ENCODE data around the gene SETD7. TPM values are rescaled to one million over a fixed set of nuclear protein-coding genes. Genes with fewer than 3 reads are reported as not detected.

The SETD7 gene
- total and polyA plus RNA-seq, 2 of the 4 experiments (the other 2 are of a cell fraction) = 17.0 to 46.6 TPM

GRCh38 chr4:139524062-139524631 is 31.9 kb downstream of the SETD7 start:
- Histone ChIP-seq H2BK15ac (ENCODE audit: low read depth, low read length) (no peak overlapping the region), H3K56ac (ENCODE audit: extremely low read depth, insufficient read depth, low read length) (no peak overlapping the region), H3K18ac (ENCODE audit: low read depth, low read length) (no peak overlapping the region), H3K9me1 (ENCODE audit: insufficient read depth, low read length) (peaks cover 8% of the 10 kb centered on the region), H3K27me3 (ENCODE audit: control insufficient read depth, insufficient read depth, low read length) (no peaks in the 10 kb centered on the region), H4K5ac (ENCODE audit: low read depth, low read length) (no peak overlapping the region), H3K79me1 (ENCODE audit: low read depth in 1 of 2, low read length in 2 of 2) (peaks cover 3 to 10% of the 10 kb centered on the region in 2 experiments; a peak in 3 of 4 replicates), H3K4ac (ENCODE audit: low read depth, low read length) (no peak overlapping the region), H3K4me1 (ENCODE audit: control insufficient read depth, insufficient read depth, low read length) (peaks cover 10% of the 10 kb centered on the region), H2BK120ac (ENCODE audit: low read depth, low read length) (no peak overlapping the region), H2BK20ac (ENCODE audit: low read depth, low read length) (no peak overlapping the region), H2AK5ac (ENCODE audit: low read depth, low read length) (no peak overlapping the region), H2AK9ac (replicated peaks; ENCODE audit: low read depth, low read length, poor library complexity) (no peak overlapping the region), H3K9ac (ENCODE audit: low read depth, low read length) (no peak overlapping the region), H3K9me3 (ENCODE audit: control insufficient read depth, insufficient read depth, low read length) (no peaks in the 10 kb centered on the region), H2AFZ (replicated peaks; ENCODE audit: low read length, poor library complexity) (no peak overlapping the region), H3K27ac (ENCODE audit: insufficient read depth, low read length) (no peak overlapping the region), H3K36me3 (ENCODE audit: control insufficient read depth, insufficient read depth, low read length) (peaks cover 19% of the 10 kb centered on the region), H2BK5ac (ENCODE audit: low read depth, low read length, poor library complexity, severe bottlenecking) (no peak overlapping the region), H4K91ac (ENCODE audit: insufficient read depth, low read depth, low read length) (no peak overlapping the region), H3K4me2 (ENCODE audit: low read depth, low read length) (no peak overlapping the region), H4K8ac (ENCODE audit: low read depth in 2 of 2, low read length in 2 of 2) (no peak overlapping the region), H3K4me3 (ENCODE audit: insufficient read depth, low read depth, low read length) (no peak overlapping the region), H3K23ac (ENCODE audit: low read depth, low read length) (no peak overlapping the region), H3K14ac (replicated peaks; ENCODE audit: low read depth, low read length) (0 out of 2 replicates have a peak overlapping the region, but pooled peaks have one; percentile 39), H4K20me1 (ENCODE audit: insufficient read depth, low read length) (peaks cover 6% of the 10 kb centered on the region; the same call in 1 of the 2 replicates)
- WGBS, 2 experiments (ENCODE audit: extremely low coverage in 2 of 2, insufficient read length in 1 of 2) = 70% methylated on average over 2 of the region's 4 CpGs; no CpG with 5 or more reads in 1 of the 2 experiments
- dilution Hi-C loops (cut with HindIII; ENCODE audit: low sequenced_read_pairs, unreplicated experiment) = no loop called here
- no TSS peak for BruUV-seq (replicated peaks)
- intact Hi-C loops (cut with micrococcal nuclease) = no loop called here
- in situ Hi-C loops (cut with MboI; ENCODE audit: low sequenced_read_pairs) = no loop called here
- POLR2A ChIA-PET (ENCODE audit: unreplicated experiment) = no interaction called here
- peak; percentile 28 for DNase-seq
- CTCF ChIA-PET = no interaction called here
- ATAC-seq (ENCODE audit: low read depth) = peak; percentile 30
- TF ChIP-seq MAZ (IDR thresholded peaks at IDR 0.05; ENCODE audit: borderline replicate concordance, low read depth, low read length) (no peak), MXI1 (IDR thresholded peaks at IDR 0.05; ENCODE audit: borderline replicate concordance, low read depth, low read length) (no peak), SMC3 (IDR thresholded peaks at IDR 0.05; ENCODE audit: low read depth, low read length) (no peak), USF2 (IDR thresholded peaks at IDR 0.05; ENCODE audit: low read depth, low read length) (no peak), BHLHE40 (IDR thresholded peaks at IDR 0.05; ENCODE audit: low read depth, low read length) (no peak), CEBPB (IDR thresholded peaks at IDR 0.05; ENCODE audit: low read depth, low read length) (no peak), FOS (IDR thresholded peaks at IDR 0.05; ENCODE audit: low read depth, low read length) (no peak), CHD1 (IDR thresholded peaks at IDR 0.05; ENCODE audit: low read depth, low read length) (no peak)
